Lower lobe of right lung (tissue), 2 donors: ENCODE results near the gene MROH7. TPM values are rescaled to one million over a fixed set of nuclear protein-coding genes. Genes with fewer than 3 reads are reported as not detected.

ENCODE experiments used
- ATAC-seq, 2 donors: fragments of 200-7000 bp; cut with Tn5 transposase; one replicate each; pipeline ENCODE4 v1.9.1; 2020 to 2022; ENCODE audit warnings: mild to moderate bottlenecking in 2 of 2, moderate library complexity in 2 of 2
- DNase-seq: peaks from one replicate; pipeline ENCODE4 v3.0.0-alpha.2; 2020
- H3K27ac ChIP-seq: fragments of 200-600 bp; one replicate; pipeline ENCODE4 v1.8.0; 2022
- H3K27me3 ChIP-seq: fragments of 200-600 bp; one replicate; pipeline ENCODE4 v1.8.0; 2022; ENCODE audit warnings: low read depth
- H3K36me3 ChIP-seq: fragments of 200-600 bp; one replicate; pipeline ENCODE4 v1.8.0; 2022; ENCODE audit warnings: mild to moderate bottlenecking
- H3K4me1 ChIP-seq: fragments of 200-600 bp; one replicate; pipeline ENCODE4 v1.8.0; 2022
- H3K4me3 ChIP-seq: fragments of 200-600 bp; one replicate; pipeline ENCODE4 v1.8.0; 2022; ENCODE audit warnings: mild to moderate bottlenecking
- H3K9me3 ChIP-seq: fragments of 200-600 bp; one replicate; pipeline ENCODE4 v1.8.0; 2022
- CTCF ChIP-seq: fragments of 200-600 bp; IDR thresholded peaks from one replicate; pipeline ENCODE4 v1.8.0; 2022; ENCODE audit warnings: antibody characterized with exemption, mild to moderate bottlenecking
- intact Hi-C: fragments of 100-400 bp; cut with DNase I; formaldehyde crosslinking; loops from one replicate; pipeline ENCODE4 v1.11.0; 2022
- total RNA-seq: library from RNA; stranded (reverse); fragmentation: NEBNext Ultra II Directional; extraction: Animal tissue kit (Norgen Biotek cat#: 25700); gene quantifications from one replicate; pipeline ENCODE4 v1.2.1, GENCODE V29; 2021
- donor health status: DM: no; HTN: yes; CAD: no; lungs with severe emphysema.

MROH7 gene
- total RNA-seq, 1 donor from 2014 or later: 2.1 TPM

GRCh38 chr1:54603241-54603640 lies 38.3 kb upstream of the MROH7 start:
- Histone ChIP-seq H3K27ac (no peak overlapping the region), H3K36me3 (no peaks in the 10 kb centered on the region), H3K4me1 (no peaks in the 10 kb centered on the region), H3K4me3 (no peak overlapping the region), H3K9me3 (no peaks in the 10 kb centered on the region), H3K27me3 (no peaks in the 10 kb centered on the region)
- intact Hi-C loops: no loop called here
- ATAC-seq: no peak
- TF ChIP-seq CTCF: no peak
- no peak for DNase-seq

DNA sequence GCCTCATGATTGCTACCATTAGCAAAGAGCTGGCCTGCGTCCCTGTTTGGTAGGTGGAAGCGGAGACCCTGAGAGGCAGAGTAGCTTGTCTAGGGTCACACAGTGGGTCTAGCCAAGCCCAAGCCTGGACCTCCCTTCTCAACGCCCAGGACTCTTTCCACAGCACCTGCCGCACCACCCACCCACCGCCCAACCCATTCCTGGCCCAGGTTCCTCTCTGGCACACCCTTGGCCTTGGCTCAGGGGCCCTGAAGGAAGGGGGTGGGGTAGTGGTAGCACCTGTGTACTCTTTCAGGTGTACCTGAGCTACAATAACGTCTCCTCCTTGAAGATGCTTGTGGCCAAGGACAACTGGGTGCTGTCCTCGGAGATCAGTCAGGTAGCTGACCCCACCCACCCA lies 37.5 kb upstream of the MROH7 start:
- Histone ChIP-seq H3K36me3 (no peaks in the 10 kb centered on the region), H3K27ac (no peak overlapping the region), H3K9me3 (no peaks in the 10 kb centered on the region), H3K4me3 (no peak overlapping the region), H3K27me3 (no peaks in the 10 kb centered on the region), H3K4me1 (no peaks in the 10 kb centered on the region)
- ATAC-seq (no peak), DNase-seq (no peak)
- intact Hi-C loops: no loop called here
- no peak for TF ChIP-seq CTCF

DNA sequence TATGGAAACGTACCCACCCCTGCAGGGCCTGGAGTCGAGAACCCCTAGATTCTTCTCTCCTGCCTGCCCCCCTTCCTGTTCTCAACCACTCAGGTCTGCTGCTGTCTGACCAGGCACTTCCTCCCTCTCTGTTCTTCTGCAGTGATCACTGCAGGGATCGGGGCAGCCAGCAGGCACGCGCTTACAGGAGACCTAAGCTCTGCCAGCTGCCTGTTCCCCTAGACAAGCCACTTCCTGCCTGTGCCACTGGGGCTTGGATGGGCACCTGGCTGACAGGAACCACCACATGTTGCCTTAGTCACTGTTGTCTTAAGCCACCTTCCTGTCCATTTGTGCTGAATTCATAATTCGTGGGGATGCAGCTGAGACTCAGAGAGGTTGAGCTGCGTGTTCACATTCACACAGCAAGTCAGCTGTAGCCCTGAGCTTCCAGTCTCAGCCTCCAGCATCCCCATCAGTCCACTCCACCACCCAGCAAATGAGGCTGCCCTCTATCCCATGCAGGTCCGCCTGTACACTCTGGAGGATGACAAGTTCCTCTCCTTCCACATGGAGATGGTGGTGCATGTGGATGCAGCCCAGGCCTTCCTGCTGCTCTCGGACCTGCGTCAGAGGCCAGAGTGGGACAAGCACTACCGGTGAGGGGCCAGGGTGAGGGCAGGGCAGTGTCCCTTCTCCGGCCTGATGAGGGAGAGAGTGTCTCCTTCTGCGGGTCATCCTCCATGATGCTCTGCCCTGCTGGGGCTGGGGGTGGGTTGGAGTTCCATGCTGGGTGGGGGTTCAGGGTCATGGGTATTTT lies 36.8 kb upstream of the MROH7 start:
- intact Hi-C loops: no loop called here
- H3K4me3 ChIP-seq: no peak overlapping the region
- H3K4me1 ChIP-seq: no peaks in the 10 kb centered on the region
- H3K9me3 ChIP-seq: no peaks in the 10 kb centered on the region
- no peak for ATAC-seq
- DNase-seq: no peak
- TF ChIP-seq CTCF: no peak
- H3K36me3 ChIP-seq: no peaks in the 10 kb centered on the region
- H3K27me3 ChIP-seq: no peaks in the 10 kb centered on the region
- H3K27ac ChIP-seq: no peak overlapping the region

DNA sequence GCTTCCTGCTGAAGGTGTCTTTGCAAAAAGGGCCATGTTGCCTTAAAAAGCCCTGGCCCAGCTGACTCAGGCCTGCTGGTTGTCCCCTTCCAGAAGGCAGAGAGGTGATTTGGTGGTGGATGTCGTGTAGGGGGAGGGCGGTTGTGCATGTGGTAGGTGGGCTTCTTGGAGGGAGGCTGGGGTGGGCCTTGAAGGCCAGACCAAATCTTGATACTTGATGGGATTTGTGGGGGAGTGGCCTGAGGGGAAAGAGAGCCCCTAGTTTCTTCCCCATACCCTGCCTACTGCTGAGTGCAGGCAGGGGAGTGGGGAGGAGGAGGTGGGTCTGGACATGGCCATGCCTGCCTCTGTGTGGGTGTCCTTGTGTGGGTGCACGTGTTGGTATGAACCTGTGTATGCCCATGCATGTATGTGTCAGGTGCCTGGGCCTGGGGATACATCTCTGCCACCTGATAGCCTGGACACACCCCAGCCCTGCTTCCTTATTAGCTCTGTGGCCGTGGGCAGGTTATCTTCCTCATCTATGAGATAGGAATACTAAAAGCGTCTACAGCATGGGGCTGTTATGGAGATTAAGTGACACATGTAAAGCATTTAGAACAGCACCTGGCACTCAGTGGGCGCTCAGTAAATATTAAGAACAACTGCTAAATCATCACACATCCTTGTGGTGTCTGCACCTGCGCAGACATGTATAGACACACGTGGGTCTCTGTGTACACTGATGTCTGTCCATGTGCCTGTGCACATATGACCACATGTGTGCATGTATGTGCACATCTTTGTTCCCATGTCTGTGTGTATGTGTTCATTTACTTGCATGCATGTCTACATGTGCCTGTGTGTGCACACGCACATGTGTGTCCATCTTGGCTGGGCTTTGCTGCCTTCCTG lies 35.2 kb upstream of the MROH7 start:
- Histone ChIP-seq H3K9me3 (no peaks in the 10 kb centered on the region), H3K27me3 (no peaks in the 10 kb centered on the region), H3K27ac (no peak overlapping the region), H3K4me1 (no peaks in the 10 kb centered on the region), H3K36me3 (no peaks in the 10 kb centered on the region), H3K4me3 (no peak overlapping the region)
- no peak for ATAC-seq
- intact Hi-C loops: no loop called here
- no peak for TF ChIP-seq CTCF
- no peak for DNase-seq

DNA sequence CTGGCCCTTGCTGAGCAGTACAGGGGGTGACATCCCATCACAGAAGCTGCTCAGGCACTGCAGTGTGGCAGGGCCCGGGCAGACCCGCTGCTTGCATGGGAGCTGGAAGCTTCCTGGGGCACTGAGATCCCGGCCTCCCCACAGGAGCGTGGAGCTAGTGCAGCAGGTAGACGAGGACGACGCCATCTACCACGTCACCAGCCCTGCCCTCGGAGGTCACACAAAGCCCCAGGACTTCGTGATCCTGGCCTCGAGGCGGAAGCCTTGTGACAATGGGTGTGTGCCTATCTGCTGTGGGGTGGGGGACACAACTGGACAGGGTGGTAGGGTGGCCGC lies 34.6 kb upstream of the MROH7 start:
- DNase-seq: no peak
- intact Hi-C loops: no loop called here
- Histone ChIP-seq H3K4me1 (no peaks in the 10 kb centered on the region), H3K4me3 (no peak overlapping the region), H3K36me3 (no peaks in the 10 kb centered on the region), H3K27me3 (no peaks in the 10 kb centered on the region), H3K27ac (no peak overlapping the region), H3K9me3 (no peaks in the 10 kb centered on the region)
- no peak for TF ChIP-seq CTCF
- no peak for ATAC-seq
